ENCODE results near the gene DAAM2. TPM values are rescaled to one million over a fixed set of nuclear protein-coding genes. Genes with fewer than 3 reads are reported as not detected.

Gene DAAM2
- total and polyA plus RNA-seq, 2 donors (not counting 3 experiments of a cell fraction or from before 2014, with no cell fraction given) = 0.42 to 0.44 TPM

- no peak overlapping the region for H3K27ac ChIP-seq (ENCODE audit: insufficient read depth, low read depth, low read length)
- dilution Hi-C loops (cut with MboI; ENCODE audit: extremely low pct_ligation_motif_present, low sequenced_read_pairs) (no loop called here), intact Hi-C loops (cut with micrococcal nuclease) (loop anchor here (10.0 kb wide), 1 partner anchor 507 kb away; no protein-coding TSS in a partner anchor)
- no peaks in the 10 kb centered on the region for H3K79me2 ChIP-seq (ENCODE audit: control insufficient read depth, insufficient read depth, low read length)
- H3K9ac ChIP-seq (replicated peaks; ENCODE audit: extremely low read depth, insufficient read depth, low read length) = no peak overlapping the region
- BruUV-seq (replicated peaks) = no TSS peak
- ChIA-PET POLR2A (interaction anchor here (0.6 kb wide), 1 partner anchor 49 kb away, joined by 4 read pairs; no protein-coding TSS in a partner anchor), CTCF (no interaction called here)
- H3K36me3 ChIP-seq (ENCODE audit: control insufficient read depth in 2 of 2, extremely low read depth in 1 of 2, insufficient read depth in 2 of 2, low read length in 2 of 2) = no peaks in the 10 kb centered on the region
- H3K4me3 ChIP-seq (replicated peaks in 1 of 3; ENCODE audit: insufficient read depth in 1 of 3, low read depth in 1 of 3, low read length in 3 of 3) = no peak overlapping the region
- no peak overlapping the region for H3K4me2 ChIP-seq (ENCODE audit: insufficient read depth, low read length)
- peaks cover 0 to 2% of the 10 kb centered on the region in 2 experiments for H3K27me3 ChIP-seq (ENCODE audit: control insufficient read depth in 2 of 2, insufficient read depth in 2 of 2, low read length in 2 of 2)
- H4K20me1 ChIP-seq (replicated peaks; ENCODE audit: control insufficient read depth, extremely low read depth, insufficient read depth, low read length) = no peaks in the 10 kb centered on the region
- no peaks in the 10 kb centered on the region for H3K9me1 ChIP-seq (replicated peaks; ENCODE audit: control insufficient read depth, extremely low read depth, insufficient read depth, low read length)
- H3K9me3 ChIP-seq (replicated peaks; ENCODE audit: control insufficient read depth, insufficient read depth, low read length) = no peaks in the 10 kb centered on the region
- peaks cover 9% of the 10 kb centered on the region for H3K4me1 ChIP-seq (ENCODE audit: control insufficient read depth, extremely low read depth, insufficient read depth, low read length)
- TF ChIP-seq POLR2A (IDR thresholded peaks at IDR 0.05; ENCODE audit: low read depth, low read length) (no peak), FOS (IDR thresholded peaks at IDR 0.05; ENCODE audit: borderline replicate concordance, insufficient read depth, low read length) (no peak)
- no peak overlapping the region for H2AFZ ChIP-seq (ENCODE audit: low read depth, low read length)
- DNase-seq (ENCODE audit: low read depth, low spot score) (no peak), FAIRE-seq (no peak)
These were observed 139.4 kb downstream of the DAAM2 start for GRCh38 chr6:39931607-39932006.

GRCh38 chr6:39932386-39932910 is 140.3 kb downstream of the DAAM2 start:
- TF ChIP-seq POLR2AphosphoS5 (IDR thresholded peaks at IDR 0.05; ENCODE audit: insufficient read depth, low read depth, low read length) (no peak), POLR2A (IDR thresholded peaks at IDR 0.05; ENCODE audit: low read depth, low read length) (no peak), EZH2 (IDR thresholded peaks at IDR 0.05; ENCODE audit: borderline replicate concordance, low read depth, low read length, severe bottlenecking) (no peak), FOS (IDR thresholded peaks at IDR 0.05; ENCODE audit: borderline replicate concordance, insufficient read depth, low read length) (no peak), JUN (IDR thresholded peaks at IDR 0.05; ENCODE audit: borderline replicate concordance, insufficient read depth, insufficient read length, low read depth) (no peak), CTCF (IDR thresholded peaks at IDR 0.05; ENCODE audit: extremely low read depth in 1 of 2, insufficient read depth in 1 of 2, low read depth in 1 of 2, low read length in 2 of 2) (no peak), MYC (IDR thresholded peaks at IDR 0.05; ENCODE audit: low read depth, low read length) (no peak), MAX (IDR thresholded peaks at IDR 0.05; ENCODE audit: insufficient read depth, insufficient read length) (no peak), GATA2 (IDR thresholded peaks at IDR 0.05; ENCODE audit: insufficient read depth, insufficient read length, low read depth, low read length) (no peak)
- no peaks in the 10 kb centered on the region for H3K9me1 ChIP-seq (replicated peaks; ENCODE audit: control insufficient read depth, extremely low read depth, insufficient read depth, low read length)
- H3K27ac ChIP-seq (ENCODE audit: insufficient read depth, low read depth, low read length) = no peak overlapping the region
- FAIRE-seq (no peak), DNase-seq (ENCODE audit: low read depth, low spot score) (no peak)
- dilution Hi-C loops (cut with MboI; ENCODE audit: extremely low pct_ligation_motif_present, low sequenced_read_pairs) = no loop called here
- no TSS peak for BruUV-seq (replicated peaks)
- no peak overlapping the region for H2AFZ ChIP-seq (ENCODE audit: low read depth, low read length)
- no peaks in the 10 kb centered on the region for H3K36me3 ChIP-seq (ENCODE audit: control insufficient read depth in 2 of 2, extremely low read depth in 1 of 2, insufficient read depth in 2 of 2, low read length in 2 of 2)
- H3K9me3 ChIP-seq (replicated peaks; ENCODE audit: control insufficient read depth, insufficient read depth, low read length) = no peaks in the 10 kb centered on the region
- H3K4me1 ChIP-seq (ENCODE audit: control insufficient read depth, extremely low read depth, insufficient read depth, low read length) = peaks cover 9% of the 10 kb centered on the region
- POLR2A ChIA-PET = no interaction called here
- H3K9ac ChIP-seq (replicated peaks; ENCODE audit: extremely low read depth, insufficient read depth, low read length) = no peak overlapping the region
- CTCF ChIA-PET = no interaction called here
- H3K79me2 ChIP-seq (ENCODE audit: control insufficient read depth, insufficient read depth, low read length) = no peaks in the 10 kb centered on the region
- H3K4me3 ChIP-seq (replicated peaks in 1 of 3; ENCODE audit: insufficient read depth in 1 of 3, low read depth in 1 of 3, low read length in 3 of 3) = no peak overlapping the region
- no peaks in the 10 kb centered on the region for H4K20me1 ChIP-seq (replicated peaks; ENCODE audit: control insufficient read depth, extremely low read depth, insufficient read depth, low read length)
- H3K4me2 ChIP-seq (ENCODE audit: insufficient read depth, low read length) = no peak overlapping the region
- intact Hi-C loops (cut with micrococcal nuclease) = loop anchor here (10.0 kb wide), 1 partner anchor 508 kb away; no protein-coding TSS in a partner anchor
- peaks cover 1 to 7% of the 10 kb centered on the region in 2 experiments for H3K27me3 ChIP-seq (ENCODE audit: control insufficient read depth in 2 of 2, insufficient read depth in 2 of 2, low read length in 2 of 2)
